K562 (cell line): ENCODE results near the gene APC2. TPM values are rescaled to one million over a fixed set of nuclear protein-coding genes. Genes with fewer than 3 reads are reported as not detected.

Experiments used
- ESRRA ChIP-seq: fragments of 450-650 bp; IDR thresholded peaks from 2 replicates; pipeline ENCODE4 v1.6.1; 2014; ENCODE audit warnings: low read depth, mild to moderate bottlenecking, moderate library complexity, borderline replicate concordance
- FOS ChIP-seq: IDR thresholded peaks from 3 replicates; pipeline ENCODE4 v1.6.1; 2011; ENCODE audit not compliant: insufficient read length; ENCODE audit errors: extremely low read depth
- HNRNPH1 ChIP-seq: fragments of 200-400 bp; formaldehyde crosslinking; optimal IDR thresholded peaks from 2 replicates; pipeline ENCODE3; 2017; ENCODE audit warnings: low read depth, mild to moderate bottlenecking, low read length, moderate library complexity
- IRF2 ChIP-seq: sonication (generic); formaldehyde crosslinking; IDR thresholded peaks from 2 replicates; pipeline ENCODE4 v1.8.1; 2022; ENCODE audit warnings: mild to moderate bottlenecking, missing genetic modification reagents
- MCM5 ChIP-seq: fragments of 450-650 bp; IDR thresholded peaks from 2 replicates; pipeline ENCODE4 v1.6.1; 2016; ENCODE audit warnings: low read depth
- MEF2D ChIP-seq: conservative IDR thresholded peaks from 2 replicates; pipeline ENCODE4 v1.6.1; 2016; ENCODE audit warnings: low read depth, missing genetic modification characterization, missing compliant biosample characterization
- NFE2L1 ChIP-seq: fragments of 450-650 bp; IDR thresholded peaks from 2 replicates; pipeline ENCODE4 v1.6.1; 2016; ENCODE audit warnings: missing genetic modification characterization, low read depth, mild to moderate bottlenecking, missing compliant biosample characterization, moderate library complexity, borderline replicate concordance
- NONO ChIP-seq, 2 experiments: fragments of 200-400 bp in 1 of 2; fragments of 450-650 bp in 1 of 2; formaldehyde crosslinking in 1 of 2; IDR thresholded peaks; 2 replicates each; pipeline ENCODE4 v1.6.1; 2017; ENCODE audit warnings: low read depth in 2 of 2, mild to moderate bottlenecking in 2 of 2, moderate library complexity in 2 of 2, low read length in 1 of 2
- OTX1 ChIP-seq: fragments of 450-650 bp; formaldehyde crosslinking; IDR thresholded peaks from 2 replicates; pipeline ENCODE4 v1.4.0; 2022; ENCODE audit warnings: mild to moderate bottlenecking
- POLR2G ChIP-seq: fragments of 200-400 bp; formaldehyde crosslinking; IDR thresholded peaks from 2 replicates; pipeline ENCODE4 v1.6.1; 2017; ENCODE audit warnings: low read depth, mild to moderate bottlenecking, antibody characterized with exemption, low read length, moderate library complexity
- RBM22 ChIP-seq: fragments of 200-400 bp; formaldehyde crosslinking; IDR thresholded peaks from 2 replicates; pipeline ENCODE4 v1.6.1; 2018; ENCODE audit warnings: low read length, low read depth; ENCODE audit not compliant: poor library complexity, severe bottlenecking
- RBM25 ChIP-seq: fragments of 200-400 bp; formaldehyde crosslinking; IDR thresholded peaks from 2 replicates; pipeline ENCODE4 v1.6.1; 2018; ENCODE audit warnings: low read length, low read depth, moderate library complexity; ENCODE audit not compliant: severe bottlenecking
- ZBTB1 ChIP-seq: sonication (generic); formaldehyde crosslinking; IDR thresholded peaks from 2 replicates; pipeline ENCODE4 v1.8.1; 2023; ENCODE audit warnings: missing genetic modification reagents, low read depth, mild to moderate bottlenecking, borderline replicate concordance
- ZFP30 ChIP-seq: fragments of 250-450 bp; sonication (Bioruptor Pico); IDR thresholded peaks from 2 replicates; pipeline ENCODE4 v1.8.0; 2022; ENCODE audit warnings: moderate library complexity, mild to moderate bottlenecking, inconsistent platforms, borderline replicate concordance
- ZNF324 ChIP-seq: fragments of 250-450 bp; sonication (Bioruptor Pico); IDR thresholded peaks from 2 replicates; pipeline ENCODE4 v1.4.0; 2020; ENCODE audit warnings: mild to moderate bottlenecking
- polyA plus RNA-seq, 8 experiments: library from polyadenylated mRNA; depleted of rRNA in 4 of 8; stranded (reverse) in 5 of 8; unstranded in 3 of 8; fragments of >200 nt; fragmentation: Nextera tagmentation in 2 of 8; fragmentation: Illumina TruSeq in 1 of 8; extraction: Ambion mirVana in 2 of 8; extraction: Trizol in 1 of 8; gene quantifications; 2 replicates each; pipeline versions ENCODE4 v1.2.1 to v1.2.3, GENCODE V29; 2011 to 2014; ENCODE audit warnings: inconsistent platforms in 1 of 8, missing spikeins in 1 of 8
- total RNA-seq, 7 experiments: library from RNA; depleted of rRNA in 6 of 7; stranded (reverse); fragments of >200 nt in 6 of 7; fragmentation: Illumina TruSeq in 2 of 7; extraction: Trizol in 2 of 7; gene quantifications; 2 replicates each; pipeline versions ENCODE4 v1.2.1 to v1.2.3, GENCODE V29; 2011 to 2021; ENCODE audit warnings: low replicate concordance in 1 of 7
- TF ChIP-seq, protein P1 (sequence below): IDR thresholded peaks from 2 replicates; pipeline ENCODE4 v1.6.1; 2014; ENCODE audit warnings: antibody characterized with exemption
- TF ChIP-seq, protein P2 (sequence below): fragments of 250-450 bp; sonication (Bioruptor Pico); IDR thresholded peaks from 2 replicates; pipeline ENCODE4 v1.6.1; 2021; ENCODE audit warnings: mild to moderate bottlenecking
- TF ChIP-seq, protein P3 (sequence below): fragments of 250-450 bp; sonication (Bioruptor Pico); IDR thresholded peaks from 2 replicates; pipeline ENCODE4 v1.9.0; 2021; ENCODE audit warnings: mild to moderate bottlenecking
- TF ChIP-seq, protein P4 (sequence below): fragments of 250-450 bp; sonication (Bioruptor Pico); IDR thresholded peaks from 2 replicates; pipeline ENCODE4 v1.4.0; 2020; ENCODE audit warnings: mild to moderate bottlenecking, moderate library complexity
- TF ChIP-seq, protein P5 (sequence below), 2 experiments: fragments of 450-650 bp; conservative IDR thresholded peaks; 2 replicates each; pipeline ENCODE4 v1.6.1; 2017; ENCODE audit warnings: mild to moderate bottlenecking in 2 of 2, moderate library complexity in 2 of 2

APC2 gene
- total and polyA plus RNA-seq, 9 of the 15 experiments (the other 6 are each of a cell fraction or from before 2014, with no cell fraction given) = 0.01 to 0.40 (median 0.05) TPM; not detected in 3

- TF ChIP-seq, protein P1, sequence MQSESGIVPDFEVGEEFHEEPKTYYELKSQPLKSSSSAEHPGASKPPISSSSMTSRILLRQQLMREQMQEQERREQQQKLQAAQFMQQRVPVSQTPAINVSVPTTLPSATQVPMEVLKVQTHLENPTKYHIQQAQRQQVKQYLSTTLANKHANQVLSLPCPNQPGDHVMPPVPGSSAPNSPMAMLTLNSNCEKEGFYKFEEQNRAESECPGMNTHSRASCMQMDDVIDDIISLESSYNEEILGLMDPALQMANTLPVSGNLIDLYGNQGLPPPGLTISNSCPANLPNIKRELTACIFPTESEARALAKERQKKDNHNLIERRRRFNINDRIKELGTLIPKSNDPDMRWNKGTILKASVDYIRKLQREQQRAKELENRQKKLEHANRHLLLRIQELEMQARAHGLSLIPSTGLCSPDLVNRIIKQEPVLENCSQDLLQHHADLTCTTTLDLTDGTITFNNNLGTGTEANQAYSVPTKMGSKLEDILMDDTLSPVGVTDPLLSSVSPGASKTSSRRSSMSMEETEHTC = no peak
- no peak for TF ChIP-seq IRF2
- no peak for TF ChIP-seq NFE2L1 (tag)
- peak; percentile 89 for TF ChIP-seq POLR2G
- no peak for TF ChIP-seq MCM5
- TF ChIP-seq NONO (IDR thresholded peaks at IDR 0.05; ENCODE audit: low read depth in 2 of 2, low read length in 1 of 2) = peak in 1 of 2 experiments; percentile 66; a peak in 1 of 4 replicates
- no peak for TF ChIP-seq FOS
- peak; percentile 43 for TF ChIP-seq ESRRA
- TF ChIP-seq, protein P2, sequence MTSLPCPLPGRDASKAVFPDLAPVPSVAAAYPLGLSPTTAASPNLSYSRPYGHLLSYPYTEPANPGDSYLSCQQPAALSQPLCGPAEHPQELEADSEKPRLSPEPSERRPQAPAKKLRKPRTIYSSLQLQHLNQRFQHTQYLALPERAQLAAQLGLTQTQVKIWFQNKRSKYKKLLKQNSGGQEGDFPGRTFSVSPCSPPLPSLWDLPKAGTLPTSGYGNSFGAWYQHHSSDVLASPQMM (CRISPR knock-in tag) = no peak
- TF ChIP-seq, protein P3, sequence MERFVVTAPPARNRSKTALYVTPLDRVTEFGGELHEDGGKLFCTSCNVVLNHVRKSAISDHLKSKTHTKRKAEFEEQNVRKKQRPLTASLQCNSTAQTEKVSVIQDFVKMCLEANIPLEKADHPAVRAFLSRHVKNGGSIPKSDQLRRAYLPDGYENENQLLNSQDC (CRISPR knock-in tag) = no peak
- TF ChIP-seq RBM22 = peak; percentile 62
- TF ChIP-seq MEF2D (tag) = no peak
- peak; percentile 70 for TF ChIP-seq RBM25
- TF ChIP-seq ZBTB1 (CRISPR knock-in tag) = peak; percentile 90
- TF ChIP-seq, protein P4, sequence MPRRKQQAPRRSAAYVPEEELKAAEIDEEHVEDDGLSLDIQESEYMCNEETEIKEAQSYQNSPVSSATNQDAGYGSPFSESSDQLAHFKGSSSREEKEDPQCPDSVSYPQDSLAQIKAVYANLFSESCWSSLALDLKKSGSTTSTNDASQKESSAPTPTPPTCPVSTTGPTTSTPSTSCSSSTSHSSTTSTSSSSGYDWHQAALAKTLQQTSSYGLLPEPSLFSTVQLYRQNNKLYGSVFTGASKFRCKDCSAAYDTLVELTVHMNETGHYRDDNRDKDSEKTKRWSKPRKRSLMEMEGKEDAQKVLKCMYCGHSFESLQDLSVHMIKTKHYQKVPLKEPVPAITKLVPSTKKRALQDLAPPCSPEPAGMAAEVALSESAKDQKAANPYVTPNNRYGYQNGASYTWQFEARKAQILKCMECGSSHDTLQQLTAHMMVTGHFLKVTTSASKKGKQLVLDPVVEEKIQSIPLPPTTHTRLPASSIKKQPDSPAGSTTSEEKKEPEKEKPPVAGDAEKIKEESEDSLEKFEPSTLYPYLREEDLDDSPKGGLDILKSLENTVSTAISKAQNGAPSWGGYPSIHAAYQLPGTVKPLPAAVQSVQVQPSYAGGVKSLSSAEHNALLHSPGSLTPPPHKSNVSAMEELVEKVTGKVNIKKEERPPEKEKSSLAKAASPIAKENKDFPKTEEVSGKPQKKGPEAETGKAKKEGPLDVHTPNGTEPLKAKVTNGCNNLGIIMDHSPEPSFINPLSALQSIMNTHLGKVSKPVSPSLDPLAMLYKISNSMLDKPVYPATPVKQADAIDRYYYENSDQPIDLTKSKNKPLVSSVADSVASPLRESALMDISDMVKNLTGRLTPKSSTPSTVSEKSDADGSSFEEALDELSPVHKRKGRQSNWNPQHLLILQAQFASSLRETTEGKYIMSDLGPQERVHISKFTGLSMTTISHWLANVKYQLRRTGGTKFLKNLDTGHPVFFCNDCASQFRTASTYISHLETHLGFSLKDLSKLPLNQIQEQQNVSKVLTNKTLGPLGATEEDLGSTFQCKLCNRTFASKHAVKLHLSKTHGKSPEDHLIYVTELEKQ = no peak
- TF ChIP-seq ZFP30 (CRISPR knock-in tag) = no peak
- TF ChIP-seq OTX1 (CRISPR knock-in tag) = no peak
- TF ChIP-seq HNRNPH1 = no peak
- TF ChIP-seq ZNF324 (CRISPR knock-in tag) = no peak
- TF ChIP-seq, protein P5, sequence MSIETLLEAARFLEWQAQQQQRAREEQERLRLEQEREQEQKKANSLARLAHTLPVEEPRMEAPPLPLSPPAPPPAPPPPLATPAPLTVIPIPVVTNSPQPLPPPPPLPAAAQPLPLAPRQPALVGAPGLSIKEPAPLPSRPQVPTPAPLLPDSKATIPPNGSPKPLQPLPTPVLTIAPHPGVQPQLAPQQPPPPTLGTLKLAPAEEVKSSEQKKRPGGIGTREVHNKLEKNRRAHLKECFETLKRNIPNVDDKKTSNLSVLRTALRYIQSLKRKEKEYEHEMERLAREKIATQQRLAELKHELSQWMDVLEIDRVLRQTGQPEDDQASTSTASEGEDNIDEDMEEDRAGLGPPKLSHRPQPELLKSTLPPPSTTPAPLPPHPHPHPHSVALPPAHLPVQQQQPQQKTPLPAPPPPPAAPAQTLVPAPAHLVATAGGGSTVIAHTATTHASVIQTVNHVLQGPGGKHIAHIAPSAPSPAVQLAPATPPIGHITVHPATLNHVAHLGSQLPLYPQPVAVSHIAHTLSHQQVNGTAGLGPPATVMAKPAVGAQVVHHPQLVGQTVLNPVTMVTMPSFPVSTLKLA (conservative IDR thresholded peaks at IDR 0.05) = peak in 1 of 2 experiments; percentile 70; a peak in 2 of 4 replicates
Observed at GRCh38 chr19:1491114-1491848, 41.4 kb downstream of the APC2 start, which contains the start of gene REEP6 (continued).
